A549 treated with RU486 at 1 μM for 4 hours (cell line): ENCODE data around the gene PDE4DIP. TPM values are rescaled to one million over a fixed set of nuclear protein-coding genes. Genes with fewer than 3 reads are reported as not detected.

ENCODE experiments used
- total RNA-seq: library from RNA; stranded (reverse); fragments of 200-300 nt; extraction: Qiagen RNA extraction; gene quantifications from 5 replicates; pipeline ENCODE4 v1.2.3, GENCODE V29; 2022; ENCODE audit warnings: low read depth

Gene PDE4DIP
- total RNA-seq: 5.8 to 6.6 TPM (median 6.3 TPM) in 5 replicates

GRCh38 chr1:148844220-148844619, at the start of gene PDE4DIP:
Gene PDE4DIP, plus strand, starts transcription at chr1:148844428. Its CDS starts 347 bp downstream, at chr1:148844775.

Other genes starting within 250 kb of the PDE4DIP start
- gene NBPF14, start 248.4 kb upstream of the PDE4DIP start, total RNA-seq: 12.7 to 15.5 TPM (median 15.3 TPM) in 5 replicates
- gene NUDT4B, start 95.7 kb upstream of the PDE4DIP start, total RNA-seq: 0.37 to 2.0 TPM (median 1.0 TPM) in 5 replicates